H1 (cell line): Measurements from ENCODE around the gene CACNA1B. TPM values are rescaled to one million over a fixed set of nuclear protein-coding genes. Genes with fewer than 3 reads are reported as not detected.

Experiments used
- POLR2A ChIP-seq, 2 experiments: IDR thresholded peaks; 1 replicate in 1 of 2; 2 replicates in 1 of 2; pipeline ENCODE4 v1.6.1; 2011; ENCODE audit warnings: low read depth in 2 of 2, low read length in 2 of 2, mild to moderate bottlenecking in 2 of 2; ENCODE audit errors: control extremely low read depth in 1 of 2
- RAD21 ChIP-seq, 2 experiments: IDR thresholded peaks in 1 of 2; conservative IDR thresholded peaks in 1 of 2; 2 replicates each; pipeline ENCODE4 v1.6.1; 2011; ENCODE audit warnings: low read depth in 2 of 2, low read length in 2 of 2, improper control_type of control experiment in 1 of 2, inconsistent platforms in 1 of 2, mild to moderate bottlenecking in 1 of 2, moderate library complexity in 1 of 2
- RBBP5 ChIP-seq: IDR thresholded peaks from 2 replicates; pipeline ENCODE4 v1.7.1; 2012; ENCODE audit warnings: low read depth, mild to moderate bottlenecking, inconsistent platforms, low read length, moderate library complexity, borderline replicate concordance
- polyA plus RNA-seq, 7 experiments: library from polyadenylated mRNA; depleted of rRNA in 3 of 7; stranded (reverse) in 5 of 7; unstranded in 2 of 7; fragments of >200 nt in 5 of 7; fragments of 200-250 nt in 2 of 7; gene quantifications; 1 replicate in 5 of 7; 2 replicates in 1 of 7; 4 replicates in 1 of 7; pipeline versions ENCODE4 v1.2.1 to v1.2.3, GENCODE V29; 2011 to 2013; ENCODE audit warnings: missing spikeins in 2 of 7, mixed read lengths in 2 of 7
- total RNA-seq: library from RNA; stranded (reverse); fragmentation: NEBNext Ultra II Directional; extraction: Animal tissue kit (Norgen Biotek cat#: 25700); gene quantifications from 2 replicates; pipeline ENCODE4 v1.2.1, GENCODE V29; 2021

The CACNA1B gene
- total and polyA plus RNA-seq, 2 of the 8 experiments (the other 6 are each of a cell fraction or from before 2014, with no cell fraction given), result 1.5 to 5.7 TPM

- peak; percentile 43 to 65 for TF ChIP-seq RAD21 (IDR thresholded peaks at IDR 0.05 in 1 of 2, conservative IDR thresholded peaks at IDR 0.05 in 1 of 2; ENCODE audit: low read depth in 2 of 2, low read length in 2 of 2)
- TF ChIP-seq POLR2A (IDR thresholded peaks at IDR 0.05; ENCODE audit: control extremely low read depth in 1 of 2, low read depth in 2 of 2, low read length in 2 of 2), result no peak
- TF ChIP-seq RBBP5, result no peak
Observed at GRCh38 chr9:138022121-138022741, 144.6 kb downstream of the CACNA1B start (continued).
